LNCAP (cell line): ENCODE data around the gene FAM240A.

Experiments used
- CTCF ChIP-seq: fragments of 450-650 bp; IDR thresholded peaks from 2 replicates; pipeline ENCODE4 v1.5.1; 2017; ENCODE audit warnings: mild to moderate bottlenecking

Gene FAM240A

GRCh38 chr3:46574243-46574646 lies 38.1 kb upstream of the FAM240A start:
- TF ChIP-seq CTCF, result no peak

- no peak for TF ChIP-seq CTCF
Observed at GRCh38 chr3:46574881-46575576, 37.3 kb upstream of the FAM240A start.

- no peak for TF ChIP-seq CTCF
Observed at GRCh38 chr3:46575577-46576222, 36.6 kb upstream of the FAM240A start.

GRCh38 chr3:46576386-46576785 lies 35.9 kb upstream of the FAM240A start:
- TF ChIP-seq CTCF, result no peak

- TF ChIP-seq CTCF, result no peak
Observed at GRCh38 chr3:46576879-46577278, 35.4 kb upstream of the FAM240A start.

GRCh38 chr3:46578973-46579755 lies 33.2 kb upstream of the FAM240A start:
- no peak for TF ChIP-seq CTCF

GRCh38 chr3:46579756-46580286 lies 32.5 kb upstream of the FAM240A start:
- TF ChIP-seq CTCF, result no peak
